ENCODE results near the gene TOMM34.

DNA sequence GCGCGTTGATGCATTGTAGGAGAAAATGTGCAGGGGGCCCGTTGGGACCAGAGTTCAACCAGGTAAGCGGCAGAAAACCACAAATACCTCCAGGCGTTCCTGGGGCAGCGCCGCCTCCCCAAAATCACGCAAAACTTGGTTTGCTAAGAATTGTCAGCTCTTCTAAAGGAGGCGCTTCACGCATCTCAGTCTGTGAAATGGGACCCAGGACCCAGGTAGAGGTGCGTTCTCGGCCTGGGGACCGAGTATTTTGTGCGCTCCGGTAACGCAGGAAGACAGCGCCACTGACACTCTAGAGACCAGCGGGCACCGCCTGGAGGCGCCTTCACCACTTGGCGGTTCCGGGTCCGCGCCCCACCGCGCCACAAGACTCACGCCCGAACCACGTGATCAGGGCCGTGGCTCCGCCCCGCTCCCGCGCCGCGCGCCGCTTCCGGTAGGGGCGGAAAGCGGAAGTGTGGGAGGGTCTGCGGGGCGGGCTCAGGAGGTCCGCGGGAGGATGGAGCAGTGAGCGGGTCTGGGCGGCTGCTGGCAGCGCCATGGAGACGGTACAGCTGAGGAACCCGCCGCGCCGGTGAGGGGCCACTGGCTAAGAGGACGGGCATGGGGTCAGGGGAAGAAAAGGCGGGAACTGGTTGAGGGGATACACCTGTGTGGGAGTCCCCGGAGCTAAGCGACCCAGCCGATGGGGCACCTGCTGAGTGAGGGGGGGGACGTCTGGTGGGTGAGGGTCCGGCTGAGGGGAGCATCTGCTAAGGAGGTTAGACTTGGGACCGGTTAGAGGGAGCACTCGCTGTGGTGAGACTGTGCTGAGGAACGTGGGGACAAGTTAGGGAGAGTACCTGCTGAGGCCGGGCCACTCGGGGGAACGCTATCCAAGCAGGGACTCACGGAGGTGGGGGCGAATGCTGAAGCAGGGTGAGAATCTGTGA lies 6.1 kb upstream of the TOMM34 start, which contains the start of gene STK4:
- TF ChIP-seq POLR2A (IDR thresholded peaks at IDR 0.05): peak in 1 of 2 donors; percentile 88
- TF ChIP-seq, protein P1, sequence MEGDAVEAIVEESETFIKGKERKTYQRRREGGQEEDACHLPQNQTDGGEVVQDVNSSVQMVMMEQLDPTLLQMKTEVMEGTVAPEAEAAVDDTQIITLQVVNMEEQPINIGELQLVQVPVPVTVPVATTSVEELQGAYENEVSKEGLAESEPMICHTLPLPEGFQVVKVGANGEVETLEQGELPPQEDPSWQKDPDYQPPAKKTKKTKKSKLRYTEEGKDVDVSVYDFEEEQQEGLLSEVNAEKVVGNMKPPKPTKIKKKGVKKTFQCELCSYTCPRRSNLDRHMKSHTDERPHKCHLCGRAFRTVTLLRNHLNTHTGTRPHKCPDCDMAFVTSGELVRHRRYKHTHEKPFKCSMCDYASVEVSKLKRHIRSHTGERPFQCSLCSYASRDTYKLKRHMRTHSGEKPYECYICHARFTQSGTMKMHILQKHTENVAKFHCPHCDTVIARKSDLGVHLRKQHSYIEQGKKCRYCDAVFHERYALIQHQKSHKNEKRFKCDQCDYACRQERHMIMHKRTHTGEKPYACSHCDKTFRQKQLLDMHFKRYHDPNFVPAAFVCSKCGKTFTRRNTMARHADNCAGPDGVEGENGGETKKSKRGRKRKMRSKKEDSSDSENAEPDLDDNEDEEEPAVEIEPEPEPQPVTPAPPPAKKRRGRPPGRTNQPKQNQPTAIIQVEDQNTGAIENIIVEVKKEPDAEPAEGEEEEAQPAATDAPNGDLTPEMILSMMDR (IDR thresholded peaks at IDR 0.05): peak in 5 of 6 experiments; percentile 10 to 48 (median 40)
